Stimulated activated CD8-positive, alpha-beta memory T cell treated with anti-CD3 and anti-CD28 coated beads, Interleukin-4, amount 100 ng/mL, for 24 hours (primary cell): ENCODE measurements around the gene PZP.
A peak's percentile ranks its signal among the peaks of the same experiment; 100 is the strongest.
"Not testable (repeated sequence)": the region's sequence is repeated elsewhere in the genome, so short reads cannot be mapped to it uniquely, and the experiment has no call there.

Experiments
- DNase-seq: peaks from one replicate; pipeline ENCODE4 v3.0.0-alpha.2; 2020; ENCODE audit warnings: low read depth

PZP gene

DNA sequence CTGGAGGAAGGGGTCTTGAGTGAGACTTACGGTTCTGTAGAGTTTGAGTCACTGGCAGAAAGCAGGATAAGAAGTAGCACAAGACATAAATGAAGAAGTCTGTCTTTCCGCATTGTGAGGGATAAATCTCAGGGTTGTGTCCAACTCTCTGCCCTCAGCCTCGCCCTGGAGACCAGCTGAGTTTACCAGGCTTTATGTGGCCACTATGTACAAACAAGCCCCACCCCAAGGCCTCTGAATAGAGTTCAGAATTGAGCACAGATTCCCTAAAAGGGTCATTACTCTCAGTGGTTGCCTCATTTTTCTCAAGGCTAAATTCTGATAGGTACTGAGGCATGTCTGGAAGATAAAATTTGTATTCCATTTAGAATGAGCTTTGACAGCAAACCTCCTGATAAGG, at the start of gene PZP:
PZP (minus strand) TSS at position 167 of the 400 bp plus-strand sequence; CDS start at position 113, 54 bp downstream.
- no peak for DNase-seq

DNA sequence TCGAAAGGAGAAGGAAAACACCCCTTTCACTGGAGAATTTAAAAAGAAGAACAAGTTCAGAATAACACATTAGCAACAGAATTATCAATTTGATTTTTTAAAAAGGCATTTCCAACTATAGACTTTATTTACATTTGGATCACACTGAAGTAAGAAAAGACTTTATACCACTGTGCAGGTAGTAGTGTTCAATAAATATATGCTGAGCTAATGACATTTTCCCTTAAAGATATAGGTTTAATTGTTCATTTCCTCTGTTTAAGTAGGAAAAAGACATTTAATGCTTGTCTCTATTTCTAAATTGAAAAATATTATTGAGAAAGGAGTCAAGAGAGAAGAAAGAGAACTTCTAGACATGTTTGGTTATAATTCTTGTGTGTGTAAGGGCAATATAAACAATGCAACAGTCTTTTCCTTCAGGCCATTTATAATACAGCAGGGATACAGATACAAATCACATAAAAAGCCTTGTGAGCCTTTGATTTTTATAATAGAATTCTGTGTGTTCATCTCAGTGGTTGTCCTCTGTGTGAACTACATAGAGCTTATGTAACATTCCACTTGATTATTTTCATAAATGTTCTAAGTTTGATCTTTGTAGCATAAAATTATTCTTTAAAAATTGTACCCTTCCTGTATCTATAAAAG, 48.7 kb upstream of the PZP start:
- no peak for DNase-seq

DNA sequence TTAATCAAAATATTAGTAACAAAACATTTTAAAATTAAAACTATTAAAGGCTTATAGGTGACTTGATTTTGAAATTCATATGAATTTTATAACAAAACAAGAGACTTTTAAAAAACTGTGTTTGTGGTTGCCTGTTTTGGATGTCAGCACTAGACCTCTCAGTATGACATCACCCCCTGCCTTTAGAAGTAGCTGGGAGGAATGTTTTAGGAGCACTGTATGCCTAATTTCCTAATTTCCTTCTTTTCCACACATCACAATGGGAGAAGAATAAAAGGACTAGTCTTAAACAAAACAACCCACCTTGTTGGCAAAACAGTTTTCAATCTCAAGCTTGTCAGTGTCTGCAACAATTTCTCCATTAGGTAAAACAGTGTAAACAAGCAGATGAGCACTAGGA, 48.1 kb upstream of the PZP start:
- no peak for DNase-seq

DNA sequence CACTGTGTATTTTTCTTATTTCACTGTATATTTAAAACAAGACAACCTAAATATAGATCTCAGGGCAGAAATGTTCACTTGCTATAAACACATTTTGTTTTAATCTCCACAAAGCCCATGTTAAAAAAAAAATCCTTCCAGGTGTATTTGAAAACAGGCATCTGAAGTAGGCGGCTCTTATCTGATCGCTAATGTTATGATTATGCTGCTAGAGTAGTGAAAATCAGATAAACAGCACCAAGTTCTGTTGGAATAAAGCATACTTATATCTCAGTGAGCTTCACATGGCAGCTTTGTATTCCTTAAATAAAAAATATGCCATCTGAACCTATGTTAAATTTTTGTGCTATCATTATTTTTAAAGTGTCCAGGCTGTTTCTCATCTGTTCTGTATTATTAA, 47.6 kb upstream of the PZP start:
- DNase-seq, result no peak

DNA sequence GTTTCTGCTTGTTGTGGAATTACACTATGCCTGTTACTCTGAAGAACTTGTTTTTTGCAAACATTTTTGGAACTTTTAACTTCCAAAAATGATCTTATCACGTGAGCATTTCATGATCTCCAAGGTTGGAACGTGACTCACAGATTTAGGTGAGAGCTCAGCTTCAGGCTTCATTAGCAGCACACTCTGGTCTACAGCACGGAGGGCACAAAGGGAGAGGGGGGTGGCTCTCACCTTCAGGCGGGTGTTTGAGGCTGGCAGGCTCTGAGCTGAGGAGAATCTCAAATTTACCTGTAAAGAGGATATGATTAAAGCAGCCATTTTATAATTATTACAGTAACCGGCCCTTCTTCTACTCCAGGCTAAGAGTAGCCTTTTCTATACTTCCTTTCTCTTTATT, 45.3 kb upstream of the PZP start:
- no peak for DNase-seq

DNA sequence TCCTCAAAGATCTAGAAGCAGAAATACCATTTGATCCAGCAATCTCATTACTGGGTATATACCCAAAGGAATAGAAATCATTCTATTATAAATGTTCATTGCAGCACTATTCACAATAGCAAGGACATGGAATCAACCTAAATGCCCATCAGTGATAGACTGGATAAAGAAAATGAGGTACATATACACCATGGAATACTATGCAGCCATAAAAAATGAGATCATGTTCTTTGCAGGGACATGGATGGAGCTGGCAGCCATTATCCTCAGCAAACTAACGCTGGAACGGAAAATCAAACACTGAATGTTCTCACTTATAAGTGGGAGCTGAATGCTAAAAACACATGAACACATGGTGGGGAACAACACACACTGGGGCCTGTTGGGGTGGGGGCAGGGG, 44.6 kb upstream of the PZP start:
- DNase-seq, result not testable (repeated sequence)

DNA sequence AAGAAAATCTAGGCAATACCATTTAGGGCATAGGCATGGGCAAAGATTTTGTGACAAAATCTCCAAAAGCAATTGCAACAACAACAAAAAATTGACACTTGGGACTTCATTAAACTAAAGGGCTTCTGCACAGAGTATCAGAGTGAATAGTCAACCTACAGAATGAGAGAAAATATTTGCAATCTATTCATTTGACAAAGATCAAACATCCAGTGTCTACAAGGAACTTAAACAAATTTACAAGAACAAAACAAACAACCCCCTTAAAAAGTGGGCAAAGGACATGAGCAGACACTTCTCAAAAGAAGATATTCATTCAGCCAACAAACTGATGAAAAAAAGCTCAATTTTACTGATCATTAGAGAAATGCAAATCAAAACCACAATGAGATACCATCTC, 44.1 kb upstream of the PZP start:
- no peak for DNase-seq

DNA sequence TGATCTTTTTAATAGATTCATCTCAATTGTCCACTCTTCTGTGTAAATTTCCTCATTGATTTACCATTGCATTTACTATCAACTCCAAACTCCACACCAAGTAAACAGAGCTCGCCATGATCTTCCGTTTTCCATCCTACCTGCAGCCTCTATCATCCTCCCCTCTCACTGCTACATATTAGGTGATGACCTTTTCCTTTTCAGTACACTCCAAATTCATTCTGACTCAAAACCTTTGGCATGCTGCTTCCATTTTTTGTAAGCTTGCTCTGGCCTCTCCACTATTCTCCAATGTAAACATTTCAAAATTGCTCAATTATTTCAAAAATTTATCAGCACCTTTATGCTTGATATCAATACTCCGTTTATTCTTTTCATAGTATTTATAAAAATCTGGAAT, 40.2 kb upstream of the PZP start:
- no peak for DNase-seq

DNA sequence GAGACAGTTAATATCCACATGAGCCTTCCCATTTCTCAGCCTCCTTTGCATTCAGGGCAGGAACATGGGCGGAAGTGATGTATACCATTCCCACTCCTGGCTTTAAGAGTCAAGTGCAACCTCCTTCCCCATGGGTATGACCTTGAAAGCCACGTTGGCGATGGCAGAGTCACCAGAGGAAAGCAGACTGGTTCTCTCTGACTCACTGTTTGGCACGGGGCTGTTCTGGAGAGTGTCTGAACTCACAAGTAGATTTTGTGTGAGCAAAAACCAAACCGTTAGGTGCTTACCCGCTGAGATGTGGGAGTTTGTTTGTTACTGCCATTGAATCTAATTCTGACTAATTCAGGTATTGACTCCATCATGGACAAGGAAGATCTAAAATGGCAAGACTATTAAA, 36.7 kb upstream of the PZP start:
- DNase-seq, result peak; percentile 15

DNA sequence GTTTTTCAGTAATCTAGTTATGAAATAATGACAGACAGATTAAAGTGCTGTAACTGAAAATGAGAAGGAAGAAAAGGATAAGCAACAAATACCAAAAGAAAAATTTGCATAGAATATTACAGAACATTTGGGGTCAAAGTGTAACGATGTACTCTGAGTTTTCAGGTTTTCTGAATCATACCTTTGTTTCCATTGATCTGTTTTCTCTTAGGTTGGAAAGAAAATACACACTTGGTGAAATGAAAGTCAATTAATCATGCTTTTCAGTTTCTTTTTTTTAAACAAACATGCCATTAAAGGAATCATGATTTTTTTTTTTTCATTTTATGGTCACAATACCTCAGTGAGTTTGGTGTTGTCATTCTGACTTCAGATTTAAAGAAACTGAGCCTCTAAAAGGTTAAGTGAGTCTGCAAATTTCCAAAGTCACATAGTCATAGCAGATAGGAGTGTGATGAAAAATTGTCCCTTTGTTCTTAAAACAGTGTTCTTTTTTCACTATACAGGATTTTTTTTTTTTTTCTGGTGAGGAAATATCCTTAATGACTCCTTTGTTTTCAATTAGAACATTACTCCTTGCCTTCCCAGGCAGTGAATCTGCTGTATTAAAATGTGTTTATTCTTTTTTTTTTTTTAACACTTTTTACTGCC, 35.9 kb upstream of the PZP start:
- no peak for DNase-seq

DNA sequence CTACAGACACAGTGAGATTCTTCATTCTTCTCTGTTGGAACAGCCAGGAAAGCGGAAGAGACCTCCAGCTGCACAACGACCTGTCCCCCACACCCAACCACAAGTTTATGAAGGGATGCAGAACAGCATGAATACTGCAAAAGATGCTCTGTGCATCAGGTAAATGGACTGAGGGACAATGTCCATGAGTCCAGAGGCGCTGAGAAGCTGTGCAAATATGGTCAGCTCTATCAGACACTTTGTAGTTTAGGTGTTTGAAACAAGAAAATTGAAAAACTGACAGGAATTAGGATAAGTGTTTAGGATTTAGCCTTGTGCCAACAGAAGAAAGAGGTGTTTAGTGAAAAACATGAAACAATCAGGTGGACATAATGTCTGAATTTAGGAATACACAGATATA, 33.1 kb upstream of the PZP start:
- DNase-seq, result no peak

DNA sequence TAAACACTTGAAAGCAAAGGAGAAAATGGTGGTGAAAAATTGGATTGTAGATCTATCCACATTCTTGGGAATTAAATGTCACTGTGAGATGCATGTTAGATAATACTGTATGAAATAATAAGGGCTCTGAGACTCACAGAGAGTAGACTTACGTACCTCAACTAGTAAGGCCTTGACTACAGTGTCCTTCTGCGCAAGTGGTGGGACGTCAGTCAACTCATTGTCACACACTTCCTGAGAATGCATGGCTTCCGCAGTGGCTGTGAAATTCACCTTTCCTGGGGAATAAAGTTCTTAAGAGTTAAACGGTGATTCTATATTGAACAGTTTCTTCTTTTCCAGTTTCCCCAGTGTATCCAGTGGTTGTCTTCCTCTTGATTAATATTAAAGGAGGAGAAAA, 32.6 kb upstream of the PZP start:
- no peak for DNase-seq

DNA sequence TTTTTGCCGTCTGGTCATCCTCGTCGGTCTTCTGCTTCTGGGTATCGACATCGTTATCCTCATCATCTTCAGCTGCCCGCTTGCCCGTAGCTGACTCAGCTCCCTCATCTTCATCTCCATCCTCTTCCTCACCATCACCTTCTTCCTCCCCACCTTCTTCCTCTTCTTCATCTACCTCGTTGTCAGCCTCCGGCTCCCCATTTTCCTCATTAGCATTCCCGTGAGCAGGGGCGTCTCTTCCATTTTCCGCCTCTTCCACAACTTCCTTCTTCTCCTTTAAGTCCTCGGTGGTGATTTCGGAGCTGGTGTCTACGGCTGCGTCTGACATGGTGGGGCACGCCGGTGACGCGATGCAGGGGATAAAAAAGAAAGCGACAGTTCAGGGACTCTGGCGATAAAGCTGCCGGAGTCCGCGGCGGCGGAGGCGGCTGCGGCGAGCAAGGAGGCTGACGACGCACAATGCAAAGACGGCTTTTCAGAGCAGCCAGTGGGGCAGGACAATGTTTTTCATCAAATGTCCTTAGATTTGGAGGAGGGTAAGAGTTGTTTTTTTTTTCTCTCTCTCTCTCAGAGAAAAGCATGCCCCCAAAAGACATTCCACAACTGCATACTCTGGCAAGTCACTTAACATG, 31.9 kb upstream of the PZP start:
- DNase-seq, result peak; percentile 14

DNA sequence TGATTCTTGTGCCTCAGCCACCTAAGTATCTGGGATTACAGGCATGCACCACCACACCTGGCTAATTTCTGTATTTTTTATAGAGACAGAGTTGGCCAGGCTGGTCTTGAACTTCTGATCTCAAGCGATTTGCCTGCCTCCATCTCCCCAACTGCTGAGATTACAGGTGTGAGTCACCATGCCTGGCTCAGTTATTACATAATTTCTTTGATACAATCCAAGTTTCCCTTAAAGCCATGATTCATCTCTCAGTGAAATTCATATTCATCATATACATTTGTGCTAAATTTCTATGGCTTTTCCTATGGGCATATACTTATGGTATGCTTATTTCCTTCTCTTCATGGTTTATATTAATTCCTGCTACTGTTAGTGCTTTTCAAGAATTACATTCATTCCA, 29.1 kb upstream of the PZP start:
- no peak for DNase-seq

DNA sequence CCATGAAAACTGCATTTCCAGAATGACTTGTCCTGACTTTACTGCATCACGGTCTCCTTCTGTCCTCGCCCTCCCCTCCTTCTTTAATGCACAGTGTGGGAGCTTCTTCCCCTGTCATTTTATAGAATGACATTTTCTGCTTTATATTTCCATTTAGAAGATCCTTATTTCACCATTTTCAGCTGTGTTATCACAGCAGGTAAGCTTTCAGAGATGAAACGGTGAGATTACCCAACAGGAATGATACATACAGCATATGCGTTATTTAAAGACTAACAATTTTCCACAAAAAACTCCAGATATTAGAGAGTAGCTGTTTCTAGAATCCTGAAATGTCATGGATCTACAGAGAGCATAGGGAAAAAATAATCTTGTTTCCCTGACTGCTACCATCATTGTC, 27.3 kb upstream of the PZP start:
- no peak for DNase-seq

DNA sequence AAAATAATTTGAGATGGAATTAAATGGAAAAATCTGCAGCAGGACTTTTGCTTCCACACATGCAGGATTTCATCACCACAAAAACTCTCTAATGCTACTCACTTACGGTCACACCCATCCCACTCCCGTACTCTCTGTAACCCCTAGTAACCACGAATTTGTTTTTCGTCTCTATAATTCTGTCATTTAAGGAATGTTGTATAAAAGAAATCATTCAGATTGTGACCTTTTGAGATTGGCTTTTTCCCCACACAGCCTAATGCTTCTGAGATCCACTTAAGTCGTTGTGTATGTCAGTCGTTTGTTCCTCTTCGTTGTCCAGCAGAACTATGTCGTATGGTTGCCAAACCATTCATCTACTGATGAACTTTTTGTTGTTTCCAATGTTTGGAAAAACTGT, 19.8 kb upstream of the PZP start:
- no peak for DNase-seq

DNA sequence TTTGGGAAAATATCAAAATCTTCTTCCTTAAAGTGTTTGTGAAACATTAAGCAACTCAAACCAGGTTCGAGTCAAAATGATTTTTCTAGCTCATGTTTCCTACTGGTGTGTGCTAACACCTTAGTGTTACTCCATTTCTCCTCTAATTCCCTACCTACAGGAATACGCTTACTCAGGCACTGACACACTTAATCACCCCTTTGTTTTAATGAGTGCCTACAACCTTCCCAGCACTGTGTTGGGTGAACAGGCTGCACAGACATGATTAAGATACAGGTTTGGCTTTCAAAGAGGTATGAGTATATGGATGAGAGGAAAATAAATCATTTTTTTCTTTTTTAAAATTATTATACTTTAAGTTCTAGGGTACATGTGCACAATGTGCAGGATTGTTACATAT, 15.6 kb upstream of the PZP start:
- DNase-seq, result no peak

DNA sequence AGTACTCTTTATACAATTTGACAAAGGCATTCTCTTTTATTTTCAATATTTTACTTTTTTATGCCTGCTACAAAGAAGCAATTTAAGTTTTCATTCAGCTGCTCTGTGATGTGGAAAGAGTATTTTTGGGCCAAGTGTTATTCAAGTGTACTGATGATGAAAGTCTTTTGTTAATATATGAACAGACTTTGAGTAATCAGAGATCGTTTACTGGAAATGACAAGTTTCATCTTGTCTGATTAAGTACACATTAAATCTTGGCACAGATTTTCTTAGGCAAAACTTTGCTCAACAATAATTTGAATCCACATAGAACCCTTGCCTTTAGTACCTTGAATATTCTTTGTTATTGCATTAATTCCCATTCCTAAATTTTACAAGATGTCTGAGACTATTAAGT, 13.3 kb upstream of the PZP start:
- no peak for DNase-seq

DNA sequence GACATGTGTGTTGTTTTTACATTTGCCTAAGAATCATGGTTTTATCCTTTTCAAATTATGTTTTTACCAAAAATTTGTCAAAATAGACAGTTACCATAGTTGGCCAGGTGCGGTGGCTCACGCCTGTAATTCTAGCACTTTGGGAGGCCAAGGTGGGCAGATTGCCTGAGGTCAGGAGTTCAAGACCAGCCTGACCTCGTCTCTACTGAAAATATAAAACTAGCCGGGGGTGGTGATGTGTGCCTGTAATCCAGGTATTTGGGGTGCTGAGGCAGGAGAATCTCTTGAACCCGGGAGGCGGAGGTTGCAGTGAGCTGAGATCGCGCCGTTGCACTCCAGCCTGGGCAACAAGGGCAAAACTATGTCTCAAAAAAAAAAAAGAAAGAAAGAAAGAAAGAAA, 12.8 kb upstream of the PZP start:
- not testable (repeated sequence) for DNase-seq

DNA sequence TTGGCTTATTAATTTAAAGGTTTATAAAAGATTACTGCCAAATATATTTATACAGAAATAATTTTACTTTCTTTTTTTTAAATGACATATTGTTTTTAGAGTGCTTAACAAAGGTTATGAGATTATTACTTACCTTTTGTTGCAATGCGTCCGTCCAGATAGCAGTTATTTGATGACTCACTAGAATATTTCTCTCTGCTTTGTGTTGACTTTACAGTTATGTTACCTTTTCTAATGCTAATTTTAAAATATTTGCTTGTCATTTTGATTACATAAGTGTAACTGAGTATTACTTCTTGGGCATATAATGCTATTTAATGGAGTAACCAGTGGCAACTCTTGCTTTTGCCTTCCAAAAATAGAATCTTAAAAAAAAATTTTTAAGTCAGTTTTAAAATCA, 6.3 kb upstream of the PZP start:
- no peak for DNase-seq

DNA sequence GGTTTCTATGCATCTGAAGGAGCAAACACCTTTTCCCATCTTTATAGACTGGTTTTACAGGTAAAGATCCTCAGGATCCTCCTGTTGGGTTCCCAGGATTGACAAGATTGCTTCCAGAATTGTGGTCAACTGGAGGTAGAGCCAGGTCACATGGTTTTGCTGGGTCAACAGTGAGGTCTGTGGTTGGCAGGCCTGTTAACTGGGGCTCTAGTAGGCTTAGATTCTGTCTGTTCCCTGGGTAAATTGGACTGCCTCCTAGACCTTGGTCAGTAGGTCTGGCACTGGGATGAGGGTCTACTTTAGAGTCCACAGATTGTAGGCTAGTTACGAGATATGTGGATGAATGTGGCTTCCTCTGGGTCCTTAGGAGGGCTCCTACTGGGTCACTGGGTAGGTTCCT, 3.5 kb upstream of the PZP start:
- DNase-seq, result no peak

DNA sequence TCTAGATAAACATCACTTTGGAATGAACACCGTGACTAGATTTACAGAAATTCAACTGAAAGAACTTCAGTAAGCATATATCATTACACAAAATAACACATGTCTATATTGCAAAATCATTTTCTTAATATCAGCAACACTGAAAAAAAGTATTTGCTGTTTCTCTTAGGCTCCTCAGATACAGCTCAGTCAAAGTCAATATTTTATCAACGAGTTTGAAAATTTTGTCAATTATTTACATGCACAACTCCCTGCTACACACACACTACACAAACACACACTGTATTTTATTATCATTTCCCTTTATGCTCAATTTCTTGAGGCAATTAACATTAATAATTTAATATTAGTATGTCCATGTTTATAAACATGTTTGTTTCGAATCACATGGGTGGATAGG, 3.8 kb downstream of the PZP start:
- DNase-seq, result no peak

DNA sequence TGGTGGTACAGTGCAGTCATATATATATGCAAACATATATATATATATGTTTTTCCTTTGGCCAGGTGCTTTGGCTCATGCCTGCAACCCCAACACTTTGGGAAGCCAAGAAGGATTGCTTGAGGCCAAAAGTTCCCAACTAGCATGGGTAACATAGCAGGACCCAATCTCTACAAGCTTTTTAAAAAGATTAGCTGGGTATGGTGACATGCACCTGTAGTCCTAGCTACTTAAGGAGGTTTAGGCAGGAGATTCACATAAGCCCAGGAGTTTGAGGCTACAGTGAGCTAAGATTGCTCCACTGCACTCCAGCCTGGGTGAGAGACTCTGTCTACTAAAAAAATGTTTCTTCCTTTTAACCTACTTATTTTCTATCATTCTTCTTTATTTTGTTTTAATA, 10.2 kb downstream of the PZP start:
- no peak for DNase-seq

DNA sequence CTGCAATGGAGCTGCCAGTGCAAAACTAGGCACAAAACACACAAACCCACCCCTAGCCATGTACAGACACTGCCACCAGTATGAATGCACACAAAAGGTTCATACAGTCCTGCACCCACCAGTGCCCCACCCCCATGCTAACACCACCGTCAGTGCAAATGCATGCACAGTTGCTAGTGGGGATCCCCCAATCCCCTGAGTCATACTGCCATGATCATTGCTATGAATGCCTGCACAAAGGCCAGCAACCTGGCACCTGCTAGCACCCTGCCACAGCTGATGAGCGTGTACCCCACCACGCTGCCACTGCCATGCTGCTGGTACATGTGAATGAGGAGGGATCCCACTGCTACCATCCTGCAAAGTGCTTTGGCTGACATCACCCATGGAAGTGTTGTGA, 23.9 kb downstream of the PZP start:
- DNase-seq, result no peak
